Activated CD8-positive, alpha-beta T cell treated with anti-CD3 and anti-CD28 coated beads, Interleukin-2, amount 10 ng/mL, durations not matched to agents 7 days and 5 days (primary cell): ENCODE measurements around the gene XPR1. TPM values are rescaled to one million over a fixed set of nuclear protein-coding genes. Genes with fewer than 3 reads are reported as not detected.

Source experiments
- ATAC-seq: fragments of 150-1000 bp; cut with Tn5 transposase; one replicate; pipeline ENCODE4 v1.10.0; 2021; ENCODE audit warnings: moderate library complexity
- CTCF ChIA-PET: fragments of 350-600 bp; sonication (Branson Sonifier 250); formaldehyde crosslinking; loops from one replicate; lab custom pipeline; 2021; ENCODE audit warnings: antibody characterized with exemption; lab: Charles Lee
- POLR2A ChIA-PET: fragments of 350-600 bp; sonication (Branson Sonifier 250); formaldehyde crosslinking; loops from one replicate; lab custom pipeline; 2021; ENCODE audit warnings: antibody characterized with exemption; lab: Charles Lee
- DNase-seq: peaks from one replicate; pipeline ENCODE4 v3.0.0-alpha.2; 2020
- H3K27ac Mint-ChIP-seq: one replicate; pipeline ENCODE4 v1.8.0; 2021; ENCODE audit warnings: mild to moderate bottlenecking, mixed read lengths
- H3K27me3 Mint-ChIP-seq: one replicate; pipeline ENCODE4 v1.8.0; 2021; ENCODE audit warnings: low read depth, mixed read lengths
- H3K36me3 Mint-ChIP-seq: one replicate; pipeline ENCODE4 v1.8.0; 2021; ENCODE audit warnings: low read depth, mixed read lengths
- H3K4me1 Mint-ChIP-seq: one replicate; pipeline ENCODE4 v1.8.0; 2021; ENCODE audit warnings: low read depth, mixed read lengths
- H3K4me3 Mint-ChIP-seq: one replicate; pipeline ENCODE4 v1.8.0; 2021; ENCODE audit warnings: mild to moderate bottlenecking, mixed read lengths
- H3K9me3 Mint-ChIP-seq: one replicate; pipeline ENCODE4 v1.8.0; 2022; ENCODE audit warnings: mixed read lengths; ENCODE audit not compliant: insufficient read depth
- total RNA-seq, 2 experiments: library from RNA; stranded (reverse); gene quantifications; one replicate each; pipeline ENCODE4 v1.2.3, GENCODE V29; 2021

The XPR1 gene
- total RNA-seq, 2 experiments from 2014 or later = 17.7 to 20.9 TPM

GRCh38 chr1:180600343-180600742 is 31.5 kb upstream of the XPR1 start:
- H3K27ac Mint-ChIP-seq = no peak overlapping the region
- H3K9me3 Mint-ChIP-seq = no peaks in the 10 kb centered on the region
- H3K4me1 Mint-ChIP-seq = no peaks in the 10 kb centered on the region
- H3K4me3 Mint-ChIP-seq = no peak overlapping the region
- CTCF ChIA-PET = no interaction called here
- H3K27me3 Mint-ChIP-seq = peaks cover 13% of the 10 kb centered on the region
- DNase-seq = no peak
- no peak for ATAC-seq
- POLR2A ChIA-PET = interaction anchor here (0.6 kb wide), 1 partner anchor 12 kb away, joined by 3 read pairs; no protein-coding TSS in a partner anchor
- no peaks in the 10 kb centered on the region for H3K36me3 Mint-ChIP-seq

- POLR2A ChIA-PET = no interaction called here
- H3K27ac Mint-ChIP-seq = no peak overlapping the region
- CTCF ChIA-PET = no interaction called here
- H3K27me3 Mint-ChIP-seq = peaks cover 11% of the 10 kb centered on the region
- H3K4me1 Mint-ChIP-seq = no peaks in the 10 kb centered on the region
- no peak for DNase-seq
- no peaks in the 10 kb centered on the region for H3K36me3 Mint-ChIP-seq
- no peak for ATAC-seq
- H3K4me3 Mint-ChIP-seq = no peak overlapping the region
- H3K9me3 Mint-ChIP-seq = no peaks in the 10 kb centered on the region
Observed at GRCh38 chr1:180601512-180601911, 30.3 kb upstream of the XPR1 start.

GRCh38 chr1:180603223-180603849 is 28.5 kb upstream of the XPR1 start:
- Mint-ChIP-seq H3K4me3 (no peak overlapping the region), H3K27ac (no peak overlapping the region), H3K9me3 (no peaks in the 10 kb centered on the region), H3K27me3 (peaks cover 7% of the 10 kb centered on the region), H3K36me3 (no peaks in the 10 kb centered on the region), H3K4me1 (no peaks in the 10 kb centered on the region)
- ChIA-PET CTCF (no interaction called here), POLR2A (no interaction called here)
- ATAC-seq (no peak), DNase-seq (no peak)

- H3K36me3 Mint-ChIP-seq = no peaks in the 10 kb centered on the region
- H3K4me1 Mint-ChIP-seq = no peaks in the 10 kb centered on the region
- peaks cover 7% of the 10 kb centered on the region for H3K27me3 Mint-ChIP-seq
- H3K4me3 Mint-ChIP-seq = no peak overlapping the region
- no peaks in the 10 kb centered on the region for H3K9me3 Mint-ChIP-seq
- ATAC-seq = no peak
- CTCF ChIA-PET = no interaction called here
- POLR2A ChIA-PET = no interaction called here
- no peak for DNase-seq
- H3K27ac Mint-ChIP-seq = no peak overlapping the region
Observed at GRCh38 chr1:180603850-180604226, 28.0 kb upstream of the XPR1 start.

GRCh38 chr1:180606155-180606554 is 25.7 kb upstream of the XPR1 start:
- Mint-ChIP-seq H3K4me1 (peaks cover under 1% of the 10 kb centered on the region), H3K36me3 (no peaks in the 10 kb centered on the region), H3K9me3 (no peaks in the 10 kb centered on the region), H3K4me3 (no peak overlapping the region), H3K27ac (no peak overlapping the region), H3K27me3 (peaks cover 7% of the 10 kb centered on the region)
- CTCF ChIA-PET = interaction anchor here (0.7 kb wide), 1 partner anchor 11 kb away, joined by 3 read pairs; no protein-coding TSS in a partner anchor
- no peak for ATAC-seq
- POLR2A ChIA-PET = no interaction called here
- no peak for DNase-seq

GRCh38 chr1:180609643-180610555 is 21.9 kb upstream of the XPR1 start:
- Mint-ChIP-seq H3K4me3 (no peak overlapping the region), H3K9me3 (no peaks in the 10 kb centered on the region), H3K27ac (no peak overlapping the region), H3K27me3 (peaks cover 2% of the 10 kb centered on the region), H3K36me3 (no peaks in the 10 kb centered on the region), H3K4me1 (peaks cover 4% of the 10 kb centered on the region)
- DNase-seq (no peak), ATAC-seq (no peak)
- ChIA-PET POLR2A (no interaction called here), CTCF (interaction anchor here (0.6 to 2.0 kb wide), 4 partner anchors 17 to 252 kb away, joined by 3 to 7 read pairs (median 4); no protein-coding TSS in a partner anchor)

- H3K27me3 Mint-ChIP-seq = peaks cover 2% of the 10 kb centered on the region
- no peaks in the 10 kb centered on the region for H3K9me3 Mint-ChIP-seq
- DNase-seq (no peak), ATAC-seq (no peak)
- no peak overlapping the region for H3K4me3 Mint-ChIP-seq
- no peak overlapping the region for H3K27ac Mint-ChIP-seq
- no peaks in the 10 kb centered on the region for H3K36me3 Mint-ChIP-seq
- ChIA-PET CTCF (interaction anchor here (1.1 to 2.0 kb wide), 3 partner anchors 18 to 251 kb away, joined by 3 to 7 read pairs (median 4); no protein-coding TSS in a partner anchor), POLR2A (no interaction called here)
- H3K4me1 Mint-ChIP-seq = peaks cover 4% of the 10 kb centered on the region
Observed at GRCh38 chr1:180610556-180611015, 21.2 kb upstream of the XPR1 start.

GRCh38 chr1:180611016-180611930 is 20.5 kb upstream of the XPR1 start:
- H3K9me3 Mint-ChIP-seq = no peaks in the 10 kb centered on the region
- H3K27ac Mint-ChIP-seq = no peak overlapping the region
- peaks cover 4% of the 10 kb centered on the region for H3K4me1 Mint-ChIP-seq
- DNase-seq (no peak), ATAC-seq (no peak)
- ChIA-PET CTCF (interaction anchor here (1.2 to 2.0 kb wide), 2 partner anchors 18 to 95 kb away, joined by 3 to 7 read pairs; no protein-coding TSS in a partner anchor), POLR2A (no interaction called here)
- no peaks in the 10 kb centered on the region for H3K36me3 Mint-ChIP-seq
- H3K27me3 Mint-ChIP-seq = peaks cover 2% of the 10 kb centered on the region
- H3K4me3 Mint-ChIP-seq = no peak overlapping the region

GRCh38 chr1:180612632-180613031 is 19.2 kb upstream of the XPR1 start:
- CTCF ChIA-PET = no interaction called here
- H3K4me3 Mint-ChIP-seq = no peak overlapping the region
- ATAC-seq = no peak
- POLR2A ChIA-PET = interaction anchor here (0.7 kb wide), 1 partner anchor 12 kb away, joined by 3 read pairs; no protein-coding TSS in a partner anchor
- H3K36me3 Mint-ChIP-seq = no peaks in the 10 kb centered on the region
- H3K9me3 Mint-ChIP-seq = no peaks in the 10 kb centered on the region
- H3K27me3 Mint-ChIP-seq = peaks cover 2% of the 10 kb centered on the region
- H3K27ac Mint-ChIP-seq = no peak overlapping the region
- no peak for DNase-seq
- peaks cover 4% of the 10 kb centered on the region for H3K4me1 Mint-ChIP-seq

- peaks cover 4% of the 10 kb centered on the region for H3K4me1 Mint-ChIP-seq
- no peak for DNase-seq
- POLR2A ChIA-PET = no interaction called here
- H3K36me3 Mint-ChIP-seq = no peaks in the 10 kb centered on the region
- peaks cover 2% of the 10 kb centered on the region for H3K27me3 Mint-ChIP-seq
- no peak overlapping the region for H3K4me3 Mint-ChIP-seq
- CTCF ChIA-PET = no interaction called here
- no peak overlapping the region for H3K27ac Mint-ChIP-seq
- H3K9me3 Mint-ChIP-seq = no peaks in the 10 kb centered on the region
- ATAC-seq = no peak
Observed at GRCh38 chr1:180614730-180615129, 17.1 kb upstream of the XPR1 start.

GRCh38 chr1:180615493-180616290 is 16.1 kb upstream of the XPR1 start:
- peaks cover 4% of the 10 kb centered on the region for H3K4me1 Mint-ChIP-seq
- no peak overlapping the region for H3K4me3 Mint-ChIP-seq
- ChIA-PET CTCF (no interaction called here), POLR2A (no interaction called here)
- ATAC-seq (no peak), DNase-seq (no peak)
- no peaks in the 10 kb centered on the region for H3K36me3 Mint-ChIP-seq
- H3K27me3 Mint-ChIP-seq = peaks cover 2% of the 10 kb centered on the region
- H3K9me3 Mint-ChIP-seq = no peaks in the 10 kb centered on the region
- no peak overlapping the region for H3K27ac Mint-ChIP-seq
